NCI-H2227 (cell line): ENCODE measurements around the gene MAPKAP1.
A peak's percentile ranks its signal among the peaks of the same experiment; 100 is the strongest.

Experiments
- DNase-seq: peaks from one replicate; lab custom pipeline; 2025; ENCODE audit not compliant: unreplicated experiment; lab: John Stamatoyannopoulos, UW

MAPKAP1 gene

DNA sequence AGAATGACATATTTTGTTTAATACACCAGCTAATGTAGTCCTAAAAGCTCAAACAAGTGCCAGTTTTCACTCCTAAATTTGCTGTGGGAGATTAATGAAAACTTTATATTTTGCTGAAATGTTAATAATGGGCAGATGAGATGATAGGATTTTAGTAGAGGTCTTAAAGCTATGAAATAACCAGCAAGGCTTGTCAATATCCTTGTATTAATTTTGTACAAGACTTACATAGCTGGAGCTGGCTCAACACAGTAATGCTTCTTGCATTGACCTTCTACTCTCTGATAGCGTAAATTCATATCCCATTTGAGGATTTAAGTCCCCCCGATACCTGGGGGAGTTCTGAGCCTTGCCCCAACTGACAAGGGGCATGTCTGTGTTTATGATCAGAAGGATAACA, 219.2 kb downstream of the MAPKAP1 start:
- DNase-seq: no peak

DNA sequence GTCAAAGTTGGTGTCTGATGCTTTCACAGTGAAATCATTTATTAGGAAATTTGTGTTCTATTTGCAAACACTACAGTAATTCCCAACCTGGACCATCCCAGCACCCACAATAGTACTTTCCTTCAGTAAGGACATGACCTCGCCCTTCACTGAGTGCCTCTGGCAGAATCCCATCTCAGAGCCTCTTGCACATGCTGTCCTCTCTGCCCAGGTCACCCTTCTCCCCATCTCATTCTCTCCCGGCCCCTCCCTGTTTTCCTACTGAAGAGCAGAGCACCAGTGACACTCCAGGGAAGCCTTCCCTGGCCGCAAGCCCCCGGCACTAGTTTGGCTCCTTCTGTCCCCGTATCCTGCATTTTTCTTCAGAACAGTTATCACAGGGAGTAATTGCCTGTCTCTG, 220.4 kb downstream of the MAPKAP1 start:
- DNase-seq: no peak

DNA sequence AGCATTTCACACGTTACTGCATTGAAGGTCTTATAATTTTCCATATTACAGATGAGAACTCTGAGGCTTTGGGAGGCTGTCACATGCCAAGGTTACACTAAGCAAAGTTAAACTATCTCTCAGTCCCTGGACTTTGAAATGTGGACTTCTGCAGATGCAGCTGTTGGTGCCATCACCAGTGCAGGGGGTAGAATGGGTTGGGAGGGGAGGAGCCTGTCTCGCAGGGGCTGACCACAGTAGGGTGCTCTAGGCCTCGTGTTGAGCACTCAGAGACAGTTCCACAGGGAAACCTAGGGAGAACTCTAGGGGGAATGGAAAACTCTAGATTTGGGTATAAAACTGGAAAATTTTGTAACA, 220.9 kb downstream of the MAPKAP1 start:
- DNase-seq: no peak

DNA sequence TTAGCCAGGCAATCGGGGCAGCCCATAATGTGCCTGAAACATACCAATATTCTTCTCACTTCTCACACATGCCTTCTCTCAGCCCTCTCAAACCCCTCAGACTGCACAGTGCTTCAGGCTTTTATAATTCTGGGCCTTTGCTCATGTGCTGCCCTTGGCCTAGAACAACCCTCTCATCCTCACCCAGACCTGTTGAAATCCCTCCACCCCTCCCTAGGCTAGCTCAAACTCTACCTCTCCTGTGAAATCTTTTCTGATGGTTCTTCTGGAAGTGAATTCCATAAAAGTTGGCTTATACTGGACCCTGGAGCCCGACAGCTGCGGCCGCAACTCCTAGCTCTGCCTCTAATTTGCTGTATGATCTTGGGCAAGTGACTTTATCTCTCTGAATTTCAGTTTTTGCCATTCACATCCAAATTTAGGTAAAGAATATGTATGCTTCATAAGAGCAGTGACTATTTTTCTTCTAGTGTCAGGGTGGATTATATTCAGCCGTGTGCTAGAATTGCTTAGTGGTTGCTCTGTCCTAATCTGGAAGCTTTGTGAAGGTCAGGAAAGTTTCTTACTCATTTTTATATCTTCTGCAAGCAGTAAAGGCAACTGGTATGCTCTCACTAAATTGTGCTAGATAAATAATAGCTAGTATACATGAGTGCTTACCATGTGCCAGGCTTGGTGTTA, 221.4 kb downstream of the MAPKAP1 start:
- no peak for DNase-seq

DNA sequence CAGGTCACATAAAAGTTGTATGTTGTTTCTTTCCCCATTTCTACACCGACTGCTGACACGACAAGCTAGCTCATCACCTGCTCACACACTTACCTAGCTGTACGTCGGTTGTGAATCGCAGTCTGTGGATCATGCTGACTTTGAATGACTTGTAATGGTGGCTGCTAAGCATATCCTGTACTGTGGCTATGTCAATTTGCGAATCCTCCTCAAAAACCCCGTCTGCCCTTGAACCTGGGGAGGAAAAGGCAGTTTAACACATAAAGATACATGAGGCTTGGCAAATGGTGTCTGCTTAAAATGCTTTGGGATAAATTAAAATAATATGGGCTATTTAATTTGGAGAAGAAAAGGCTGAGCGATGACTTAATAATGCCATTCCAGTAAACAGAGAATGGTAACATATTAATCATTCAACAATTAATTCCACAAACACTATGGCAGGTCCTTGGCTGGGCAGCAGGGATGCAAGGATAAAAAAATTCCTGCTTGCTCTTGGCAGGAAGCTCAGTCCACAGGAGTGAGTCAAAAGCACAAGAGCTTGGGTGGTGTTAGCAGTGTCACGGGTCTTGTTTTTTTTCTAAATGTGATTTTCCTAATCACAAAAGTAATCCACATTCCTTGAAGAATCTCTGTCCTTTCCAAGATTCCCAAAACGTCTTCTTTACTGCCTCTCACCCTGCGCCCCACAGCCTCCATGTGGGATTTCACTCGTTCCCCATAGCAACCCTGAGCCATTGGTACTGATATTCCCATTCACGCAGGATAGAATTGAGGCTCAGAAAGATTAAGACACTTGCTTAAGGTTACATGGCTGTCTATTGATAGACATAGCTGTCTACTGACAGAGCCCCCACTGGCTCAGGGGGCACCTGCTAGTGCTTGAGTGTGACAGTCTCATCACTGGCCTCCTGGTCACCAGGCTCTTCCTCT, 222.4 kb downstream of the MAPKAP1 start:
- no peak for DNase-seq

DNA sequence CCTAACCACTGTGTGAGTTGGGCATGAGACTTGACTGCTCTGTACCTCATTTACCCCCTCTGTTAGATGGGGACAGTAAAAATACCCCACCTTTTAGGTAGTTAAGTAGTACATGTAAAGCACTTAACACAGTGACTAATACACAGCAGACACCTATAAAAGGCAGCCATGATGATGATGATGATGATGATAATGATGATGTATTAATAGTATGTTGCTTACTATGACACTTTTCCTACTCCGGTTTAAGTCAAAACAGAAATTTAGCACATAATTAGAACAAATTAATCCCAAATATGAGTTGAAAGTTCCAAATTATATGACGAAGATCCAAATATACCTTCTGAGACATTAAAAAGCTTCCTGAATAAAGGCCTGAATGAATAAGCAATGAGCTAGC, 223.3 kb downstream of the MAPKAP1 start:
- DNase-seq: no peak

DNA sequence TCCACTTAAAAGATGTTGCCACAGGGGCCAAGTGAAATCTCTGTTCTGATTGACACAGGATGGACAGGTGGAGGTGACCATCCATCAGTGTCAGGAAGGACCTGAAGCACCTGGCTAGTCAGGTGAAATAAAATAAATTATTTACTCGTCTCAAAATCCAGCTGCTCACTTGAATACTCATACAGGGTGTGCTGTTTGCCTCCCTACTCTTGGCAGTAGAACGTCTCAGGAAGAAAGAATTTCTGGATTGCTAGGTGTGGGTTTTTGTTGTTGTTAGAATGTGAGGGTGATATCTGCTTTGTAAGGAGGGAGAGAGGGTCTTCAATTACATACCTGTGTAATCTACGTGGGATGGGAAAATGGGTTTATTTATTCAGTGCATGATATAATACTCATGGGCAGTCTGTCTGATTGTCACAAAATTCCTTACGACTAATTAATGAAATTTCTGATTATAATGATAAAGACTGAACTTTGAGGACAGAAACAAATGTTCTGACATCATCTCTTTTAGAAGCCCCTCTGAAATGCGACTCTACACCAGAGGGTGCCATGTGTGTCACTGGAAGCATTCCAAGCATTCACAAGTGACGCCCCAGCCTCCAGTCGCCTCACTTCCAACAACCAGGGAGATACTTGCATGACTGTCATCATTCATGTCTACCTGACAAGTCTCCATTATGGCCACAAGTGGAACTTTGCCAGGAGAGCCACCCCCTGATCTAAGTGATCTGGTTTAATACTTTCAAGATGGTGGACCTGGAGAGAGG, 227.0 kb downstream of the MAPKAP1 start:
- DNase-seq: no peak

DNA sequence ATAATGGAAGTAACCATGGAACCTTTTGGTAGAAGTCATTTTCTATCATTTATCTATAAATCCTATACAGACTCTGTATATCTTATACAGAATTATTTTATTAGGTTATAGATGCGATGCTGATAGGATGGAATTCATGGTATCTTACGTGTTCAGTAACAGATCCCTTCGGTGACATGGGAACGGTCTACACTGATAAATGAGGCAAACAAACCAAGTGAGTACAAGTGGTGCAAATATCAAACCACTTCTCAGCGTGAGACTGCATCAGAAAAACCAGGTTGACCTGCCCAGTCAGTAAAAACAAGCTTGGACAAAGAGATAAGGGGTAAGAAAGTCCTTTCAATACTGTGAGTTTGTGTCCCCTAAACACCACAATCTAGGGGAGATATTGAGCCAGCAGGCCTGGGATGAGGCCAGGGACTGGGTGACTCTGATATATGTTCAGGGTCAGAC, 229.9 kb downstream of the MAPKAP1 start:
- DNase-seq: no peak

DNA sequence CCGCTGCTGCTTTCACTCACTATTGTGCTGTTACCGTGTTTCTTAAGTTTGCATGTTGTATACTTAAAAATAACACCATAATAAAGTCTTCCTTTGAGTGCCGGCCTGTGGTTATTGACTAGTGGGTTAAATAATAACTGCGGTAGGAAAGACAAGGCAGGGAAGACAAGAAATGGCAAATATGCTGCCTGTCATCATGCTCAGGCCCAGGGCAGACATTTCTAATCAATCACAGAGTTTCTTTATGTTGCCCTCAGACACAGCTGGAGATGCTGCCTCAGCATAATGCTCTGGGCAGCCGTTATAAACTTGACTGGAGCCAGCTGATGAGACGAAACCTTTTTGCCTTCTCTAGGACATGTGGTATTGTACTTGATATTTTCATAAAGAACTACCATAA, 230.4 kb downstream of the MAPKAP1 start:
- no peak for DNase-seq

DNA sequence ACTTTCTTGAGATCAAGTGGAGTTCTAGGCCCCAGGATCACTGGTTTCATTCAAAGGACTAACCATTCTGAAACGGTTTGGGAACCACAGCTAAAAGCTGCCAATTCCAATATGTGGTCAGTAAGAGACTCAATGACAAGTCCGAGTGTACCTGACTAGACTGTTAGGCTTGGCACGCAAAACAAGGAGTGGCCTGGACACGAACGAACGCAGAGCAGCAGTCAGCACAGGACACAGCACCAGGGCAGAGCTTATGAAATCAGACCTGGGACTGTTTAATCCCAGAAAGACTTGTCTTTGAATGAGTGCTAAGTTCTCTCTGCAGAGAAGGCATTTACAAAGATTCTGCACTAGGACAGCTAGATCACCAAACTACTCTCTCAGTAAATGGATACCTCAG, 231.6 kb downstream of the MAPKAP1 start:
- no peak for DNase-seq

DNA sequence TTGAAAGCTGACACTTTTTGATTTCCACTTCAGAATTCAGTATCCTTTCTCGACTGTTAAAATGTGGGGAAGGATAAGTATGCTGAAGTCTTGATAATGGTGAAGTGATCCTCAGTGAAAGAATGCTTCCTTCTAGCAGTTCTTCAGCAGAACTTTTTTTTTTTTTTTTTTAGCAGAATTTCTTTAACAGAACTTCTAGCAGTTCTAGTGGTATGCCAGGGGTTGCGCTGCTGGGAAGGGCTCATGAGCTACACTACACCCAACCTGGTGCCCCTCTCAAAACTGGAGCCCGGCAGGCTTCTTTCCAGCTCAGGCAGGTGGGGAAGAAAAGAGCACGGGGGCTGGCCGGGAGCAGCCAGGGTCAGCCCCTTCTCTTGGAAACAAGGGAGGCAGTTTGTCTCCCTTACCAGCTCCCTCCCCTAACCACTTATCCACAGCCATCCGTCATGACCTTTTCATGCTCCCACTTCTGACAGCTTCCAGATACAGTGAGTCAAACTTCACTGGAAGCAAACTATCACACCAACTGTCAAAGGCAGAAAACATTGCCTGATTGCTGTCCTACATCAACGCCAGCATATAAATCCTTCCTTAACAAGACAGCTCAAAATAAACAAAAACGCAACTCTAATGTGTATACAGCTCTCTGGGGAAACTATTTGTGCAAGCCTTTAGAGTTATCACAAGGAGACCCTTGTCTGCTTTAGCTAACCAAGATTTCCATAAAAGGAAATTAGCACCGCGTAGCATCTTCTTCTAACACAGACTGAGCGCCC, 233.9 kb downstream of the MAPKAP1 start:
- DNase-seq: peak; percentile 15

DNA sequence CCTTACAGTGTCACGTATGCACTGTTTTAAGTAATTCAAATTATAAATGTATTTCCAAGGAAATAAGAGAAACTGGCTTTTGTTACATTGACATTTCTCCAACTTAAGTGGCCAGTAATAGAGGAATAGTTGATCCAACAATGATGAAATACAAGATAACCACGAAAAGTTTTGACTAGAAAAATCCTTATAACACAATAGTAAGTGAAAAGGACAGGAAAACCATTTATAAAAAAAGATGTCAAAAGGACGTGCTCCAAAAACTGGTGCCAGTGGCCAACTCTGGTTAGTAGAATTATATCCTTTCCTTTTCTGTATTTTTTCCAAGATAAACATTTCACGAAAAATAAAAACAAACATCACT, 234.5 kb downstream of the MAPKAP1 start:
- DNase-seq: no peak

DNA sequence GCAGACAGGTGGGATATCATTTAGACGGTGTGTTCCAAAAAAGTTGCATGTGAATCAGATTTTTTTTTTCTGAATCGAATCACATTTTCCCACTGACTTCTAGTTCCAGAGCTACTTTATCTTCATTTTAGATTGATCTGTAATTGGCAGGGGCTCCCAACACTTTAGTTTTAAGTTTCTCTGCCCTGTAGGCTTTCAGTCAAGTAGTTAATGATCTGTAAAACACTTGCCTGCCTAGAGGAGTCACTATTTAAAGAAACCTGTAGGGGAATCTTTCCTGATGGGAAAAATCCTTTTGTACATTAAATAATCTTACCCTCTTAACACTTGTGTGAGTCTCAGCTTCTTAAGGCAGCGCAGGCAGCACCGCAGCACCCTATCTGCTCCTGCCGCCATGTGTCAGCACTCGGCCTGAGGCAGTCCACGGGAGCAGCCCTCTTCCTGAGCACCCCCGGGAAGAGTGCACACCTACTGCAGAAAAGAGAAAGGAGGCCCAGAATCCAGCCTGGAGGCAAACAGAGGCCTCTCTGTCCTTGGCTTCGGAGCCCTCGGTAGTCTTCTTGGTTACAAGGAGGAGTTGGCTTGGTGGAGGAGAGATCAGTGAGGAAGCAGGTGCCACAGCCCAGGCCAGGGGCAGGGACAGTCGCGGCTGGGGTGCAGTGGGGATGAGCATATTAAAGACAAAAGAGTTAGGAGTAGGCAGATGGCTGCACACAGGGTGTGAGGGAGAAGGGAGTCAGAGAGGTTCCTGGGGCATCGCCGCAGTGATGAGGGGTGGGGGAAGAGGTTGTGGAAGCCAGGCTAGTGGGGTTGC, 236.0 kb downstream of the MAPKAP1 start:
- no peak for DNase-seq

DNA sequence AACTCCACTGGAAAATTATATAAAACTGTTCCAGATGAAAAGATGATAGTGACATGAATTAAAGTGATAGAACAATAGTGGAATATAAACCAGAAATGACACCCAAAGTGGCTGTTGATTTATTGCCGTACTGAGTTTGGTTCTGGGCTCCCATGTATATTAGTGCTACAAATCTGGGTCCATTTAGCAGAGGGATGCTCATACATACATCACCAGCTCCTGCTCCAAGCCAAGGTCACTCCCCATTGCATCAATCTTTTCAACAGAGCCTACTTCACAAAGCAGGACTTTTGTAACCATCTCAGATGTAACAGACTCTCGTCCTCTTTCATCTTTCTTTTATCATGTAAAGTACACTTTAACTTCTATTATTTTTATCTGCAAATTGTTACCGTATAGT, 236.8 kb downstream of the MAPKAP1 start:
- DNase-seq: no peak

DNA sequence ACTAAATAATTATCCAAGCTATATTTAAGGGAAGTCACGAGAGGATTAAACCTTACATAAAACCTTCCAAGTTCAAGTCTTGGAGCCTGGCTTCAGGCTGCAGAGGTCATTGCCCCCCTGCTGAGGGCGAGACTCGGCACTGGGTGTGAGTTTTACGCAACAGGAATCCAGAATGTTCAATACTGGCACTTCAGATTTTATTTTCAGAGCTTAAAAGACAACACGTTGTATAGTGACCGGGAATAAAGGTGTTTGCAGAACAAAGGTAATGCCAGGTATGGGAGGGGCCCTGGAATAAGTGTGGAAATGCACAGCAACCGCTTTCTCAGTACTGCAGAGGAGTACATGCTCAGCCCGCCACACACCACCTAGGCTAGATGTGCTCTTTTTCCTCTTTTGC, 238.4 kb downstream of the MAPKAP1 start:
- DNase-seq: no peak

DNA sequence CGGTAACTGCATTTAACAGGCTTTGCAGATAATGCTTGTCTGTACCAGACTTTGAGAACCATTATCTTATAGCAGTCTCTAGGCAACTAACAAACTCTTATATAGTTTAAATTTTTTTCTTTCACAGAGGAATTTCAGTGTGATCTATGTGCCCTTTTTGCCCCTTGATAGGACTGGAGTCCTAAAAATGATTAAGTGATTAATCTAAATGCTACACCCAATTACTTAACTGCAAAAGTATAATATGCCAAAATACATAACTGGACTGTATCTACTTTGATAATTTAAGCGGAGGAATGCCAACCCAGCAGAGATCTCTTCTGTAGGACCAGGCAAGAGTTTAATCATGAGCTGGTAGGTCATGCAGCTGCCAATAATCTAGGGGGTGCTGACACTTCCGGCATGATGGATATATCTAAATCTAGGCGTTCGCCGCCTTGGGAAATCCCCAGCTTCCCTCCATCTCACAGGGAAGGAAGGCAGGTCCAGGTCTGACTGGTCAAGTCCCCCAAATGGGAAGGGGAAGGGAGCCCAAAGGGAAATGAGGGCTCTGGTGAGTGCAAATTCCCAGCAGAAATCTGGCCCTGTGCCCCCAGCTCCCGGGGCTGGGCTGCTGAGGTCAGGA, 239.8 kb downstream of the MAPKAP1 start:
- DNase-seq: no peak

DNA sequence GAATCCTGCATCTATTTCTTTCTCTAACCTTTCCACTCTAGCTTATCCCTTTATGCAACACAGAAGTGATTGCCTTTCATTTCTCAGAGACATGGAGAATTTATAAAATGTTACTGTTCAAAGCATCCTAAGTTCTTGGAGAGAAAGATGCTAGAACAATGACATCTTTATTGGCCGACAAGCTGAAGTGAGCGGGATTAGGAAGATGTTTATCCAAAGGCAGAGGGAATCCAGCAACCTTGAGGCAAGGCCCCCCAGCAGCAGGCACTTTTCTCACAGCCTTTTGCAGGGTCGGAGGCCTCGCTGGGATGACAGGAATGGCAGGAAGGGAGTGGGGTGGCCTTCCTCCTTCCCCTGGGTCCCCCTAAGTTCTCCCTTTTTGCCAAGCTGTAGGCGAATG, 240.6 kb downstream of the MAPKAP1 start:
- no peak for DNase-seq

DNA sequence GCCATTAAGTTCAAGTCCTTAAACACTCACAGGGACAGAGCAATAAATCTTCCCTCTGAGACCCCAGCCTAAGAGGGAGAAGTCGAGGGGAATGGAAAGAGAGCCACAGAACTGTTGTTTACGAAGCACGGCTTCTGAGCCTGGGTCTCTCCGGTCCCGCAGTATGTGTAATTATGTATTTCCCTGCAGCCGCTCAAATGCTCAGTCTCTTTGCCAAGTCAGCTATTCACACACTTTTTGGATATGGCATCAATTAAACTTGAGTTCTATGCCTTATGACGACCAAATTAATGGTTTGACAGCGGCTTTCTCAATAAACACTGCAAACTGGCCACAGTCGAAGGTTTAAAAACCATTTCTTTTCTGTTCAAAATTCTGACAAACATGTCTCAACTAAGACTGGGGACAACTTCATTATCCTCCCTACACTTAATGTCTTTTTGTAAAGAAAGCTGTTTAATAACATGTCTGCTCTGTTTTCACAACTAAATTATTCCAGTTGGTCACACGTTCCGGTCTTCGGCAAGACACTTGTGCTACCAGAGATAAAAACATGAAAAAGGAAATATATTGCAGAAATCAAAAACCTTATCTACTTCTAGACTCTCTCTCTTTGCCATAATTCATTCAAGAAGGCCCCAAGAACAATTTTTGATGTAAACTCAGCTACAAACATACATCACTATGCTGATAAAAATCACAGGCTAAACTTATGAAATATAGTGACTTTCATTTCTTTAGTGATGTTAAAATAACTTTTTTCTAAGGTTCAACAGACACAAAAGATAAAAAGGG, 242.2 kb downstream of the MAPKAP1 start:
- peak; percentile 11 for DNase-seq

DNA sequence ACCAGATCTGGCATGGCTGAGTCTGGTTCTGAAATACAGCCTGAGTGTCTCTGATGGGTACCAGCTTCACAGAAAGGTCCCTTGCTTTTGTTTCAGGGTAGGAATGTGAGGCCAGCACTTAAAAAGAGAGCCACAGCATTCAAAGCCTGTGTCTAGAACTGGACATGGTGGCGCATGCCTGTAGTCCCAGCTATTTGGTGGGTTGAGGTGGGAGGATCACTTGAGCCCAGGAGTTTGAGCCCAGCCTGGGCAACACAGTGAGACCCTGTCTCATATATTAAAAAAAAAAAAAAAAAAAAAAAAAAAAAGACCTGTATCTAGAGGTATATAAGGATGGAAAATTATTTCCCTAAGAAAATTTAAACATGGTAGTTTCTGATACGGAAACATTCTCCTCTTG, 243.1 kb downstream of the MAPKAP1 start:
- DNase-seq: no peak
